Osteoblast (primary cell): ENCODE results near the gene IPPK. TPM values are rescaled to one million over a fixed set of nuclear protein-coding genes. Genes with fewer than 3 reads are reported as not detected.
"Not testable (repeated sequence)": the region's sequence is repeated elsewhere in the genome, so short reads cannot be mapped to it uniquely, and the experiment has no call there.

Source experiments
- DNase-seq: peaks from one replicate; pipeline ENCODE4 v3.0.0; 2011; ENCODE audit warnings: low spot score, mixed read lengths; ENCODE audit not compliant: insufficient read length; ENCODE audit errors: missing footprints
- H2AFZ ChIP-seq: 2 replicates; pipeline ENCODE4 v1.6.0; 2011; ENCODE audit warnings: mild to moderate bottlenecking, low read length
- H3K27ac ChIP-seq: 2 replicates; pipeline ENCODE4 v1.5.1; 2011; ENCODE audit warnings: mild to moderate bottlenecking, low read depth, low read length, moderate library complexity
- H3K27me3 ChIP-seq: 2 replicates; pipeline ENCODE4 v1.6.0; 2012; ENCODE audit warnings: mild to moderate bottlenecking, control low read depth, inconsistent platforms, low read length, moderate library complexity; ENCODE audit not compliant: insufficient read depth
- H3K36me3 ChIP-seq: 2 replicates; pipeline ENCODE4 v1.5.1; 2011; ENCODE audit warnings: mild to moderate bottlenecking, low read length, control low read depth, moderate library complexity; ENCODE audit not compliant: insufficient read depth
- H3K4me1 ChIP-seq: 2 replicates; pipeline ENCODE4 v1.5.1; 2011; ENCODE audit warnings: mild to moderate bottlenecking, low read length, control low read depth, moderate library complexity; ENCODE audit not compliant: insufficient read depth
- H3K4me2 ChIP-seq: 2 replicates; pipeline ENCODE4 v1.6.0; 2011; ENCODE audit warnings: mild to moderate bottlenecking, low read length; ENCODE audit not compliant: insufficient read depth
- H3K4me3 ChIP-seq: fragments of 200-600 bp; sonication (generic); 3 replicates; pipeline ENCODE4 v1.5.1; 2012; ENCODE audit warnings: mild to moderate bottlenecking, low read length, inconsistent platforms; ENCODE audit not compliant: insufficient read depth
- H3K79me2 ChIP-seq: 2 replicates; pipeline ENCODE4 v1.6.0; 2012; ENCODE audit warnings: mild to moderate bottlenecking, low read length, control low read depth, inconsistent platforms; ENCODE audit not compliant: insufficient read depth
- H3K9me3 ChIP-seq: 2 replicates; pipeline ENCODE4 v1.5.1; 2011; ENCODE audit warnings: low read depth, low read length, control low read depth
- H4K20me1 ChIP-seq: 2 replicates; pipeline ENCODE4 v1.6.0; 2012; ENCODE audit warnings: mild to moderate bottlenecking, low read length, control low read depth; ENCODE audit not compliant: insufficient read depth
- CTCF ChIP-seq: IDR thresholded peaks from 2 replicates; pipeline ENCODE4 v1.5.1; 2011; ENCODE audit warnings: mild to moderate bottlenecking, low read depth, low read length, moderate library complexity; ENCODE audit errors: extremely low read depth
- total RNA-seq: library from RNA; depleted of rRNA; stranded (reverse); fragments of >200 nt; gene quantifications from 2 replicates; pipeline ENCODE4 v1.2.3, GENCODE V29; 2012

The IPPK gene
- total RNA-seq, 1 donor: 9.4 TPM

- Histone ChIP-seq H4K20me1 (no peaks in the 10 kb centered on the region), H2AFZ (no peak overlapping the region), H3K9me3 (no peaks in the 10 kb centered on the region), H3K27ac (no peak overlapping the region), H3K79me2 (peaks cover 5% of the 10 kb centered on the region), H3K4me3 (no peak overlapping the region), H3K27me3 (no peaks in the 10 kb centered on the region), H3K36me3 (peaks cover 82% of the 10 kb centered on the region), H3K4me1 (no peaks in the 10 kb centered on the region), H3K4me2 (no peak overlapping the region)
- no peak for DNase-seq
- TF ChIP-seq CTCF: no peak
Observed at GRCh38 chr9:92632641-92633040, 37.3 kb downstream of the IPPK start.

- Histone ChIP-seq H3K79me2 (peaks cover 10% of the 10 kb centered on the region), H3K27ac (no peak overlapping the region), H3K4me1 (no peaks in the 10 kb centered on the region), H3K4me2 (no peak overlapping the region), H3K4me3 (no peak overlapping the region), H3K9me3 (no peaks in the 10 kb centered on the region), H2AFZ (no peak overlapping the region), H4K20me1 (no peaks in the 10 kb centered on the region), H3K36me3 (peaks cover 75% of the 10 kb centered on the region), H3K27me3 (no peaks in the 10 kb centered on the region)
- no peak for TF ChIP-seq CTCF
- DNase-seq: no peak
Observed at GRCh38 chr9:92631452-92632343, 38.2 kb downstream of the IPPK start.

GRCh38 chr9:92627651-92628050 lies 42.3 kb downstream of the IPPK start:
- H4K20me1 ChIP-seq: no peaks in the 10 kb centered on the region
- no peak for TF ChIP-seq CTCF
- H3K36me3 ChIP-seq: peaks cover 56% of the 10 kb centered on the region
- no peak for DNase-seq
- H2AFZ ChIP-seq: no peak overlapping the region
- no peak overlapping the region for H3K4me3 ChIP-seq
- H3K9me3 ChIP-seq: no peaks in the 10 kb centered on the region
- no peak overlapping the region for H3K27ac ChIP-seq
- H3K27me3 ChIP-seq: no peaks in the 10 kb centered on the region
- H3K4me1 ChIP-seq: no peaks in the 10 kb centered on the region
- H3K4me2 ChIP-seq: no peak overlapping the region
- peaks cover 13% of the 10 kb centered on the region for H3K79me2 ChIP-seq

GRCh38 chr9:92626484-92626883 lies 43.4 kb downstream of the IPPK start:
- no peak overlapping the region for H3K27ac ChIP-seq
- no peaks in the 10 kb centered on the region for H3K27me3 ChIP-seq
- H3K36me3 ChIP-seq: peaks cover 47% of the 10 kb centered on the region
- DNase-seq: no peak
- no peaks in the 10 kb centered on the region for H4K20me1 ChIP-seq
- peaks cover 13% of the 10 kb centered on the region for H3K79me2 ChIP-seq
- no peaks in the 10 kb centered on the region for H3K9me3 ChIP-seq
- H3K4me3 ChIP-seq: no peak overlapping the region
- H3K4me1 ChIP-seq: no peaks in the 10 kb centered on the region
- no peak overlapping the region for H2AFZ ChIP-seq
- H3K4me2 ChIP-seq: no peak overlapping the region
- no peak for TF ChIP-seq CTCF

GRCh38 chr9:92623936-92624335 lies 46.0 kb downstream of the IPPK start:
- H3K27me3 ChIP-seq, DNase-seq, H3K4me3 ChIP-seq, H3K27ac ChIP-seq, H3K9me3 ChIP-seq, H4K20me1 ChIP-seq, H3K4me1 ChIP-seq, H2AFZ ChIP-seq, H3K4me2 ChIP-seq: not testable (repeated sequence)
- H3K79me2 ChIP-seq: peaks cover 13% of the 10 kb centered on the region
- peaks cover 42% of the 10 kb centered on the region for H3K36me3 ChIP-seq
